Mucosa of rectum (tissue), 2 donors: ENCODE measurements around the gene SMIM1.

ENCODE experiments used
- H3K27ac ChIP-seq, 2 donors: one replicate each; pipeline ENCODE4 v1.7.0; 2013; ENCODE audit warnings: inconsistent platforms in 2 of 2, low read depth in 2 of 2, low read length in 2 of 2
- H3K27me3 ChIP-seq, 2 donors: one replicate each; pipeline ENCODE4 v1.7.0; 2013; ENCODE audit warnings: low read length in 2 of 2; ENCODE audit not compliant: control insufficient read depth in 2 of 2, insufficient read depth in 2 of 2
- H3K36me3 ChIP-seq, 2 donors: one replicate each; pipeline ENCODE4 v1.7.0; 2013; ENCODE audit warnings: low read length in 2 of 2; ENCODE audit not compliant: control insufficient read depth in 2 of 2, insufficient read depth in 2 of 2
- H3K4me1 ChIP-seq, 2 donors: one replicate each; pipeline ENCODE4 v1.7.0; 2013; ENCODE audit warnings: low read length in 2 of 2, mild to moderate bottlenecking in 1 of 2; ENCODE audit not compliant: control insufficient read depth in 2 of 2, insufficient read depth in 2 of 2
- H3K4me3 ChIP-seq, 2 donors: one replicate each; pipeline ENCODE4 v1.7.0; 2013; ENCODE audit warnings: low read length in 2 of 2
- H3K9ac ChIP-seq, 2 donors: one replicate each; pipeline ENCODE4 v1.7.0; 2013; ENCODE audit warnings: low read length in 2 of 2, low read depth in 1 of 2, mild to moderate bottlenecking in 1 of 2
- H3K9me3 ChIP-seq, 2 donors: one replicate each; pipeline ENCODE4 v1.7.0; 2013; ENCODE audit warnings: low read length in 2 of 2; ENCODE audit not compliant: control insufficient read depth in 2 of 2
- donor health status: healthy.
- donor health status: Normal muscosa, but diverticular disease.

Gene SMIM1

DNA sequence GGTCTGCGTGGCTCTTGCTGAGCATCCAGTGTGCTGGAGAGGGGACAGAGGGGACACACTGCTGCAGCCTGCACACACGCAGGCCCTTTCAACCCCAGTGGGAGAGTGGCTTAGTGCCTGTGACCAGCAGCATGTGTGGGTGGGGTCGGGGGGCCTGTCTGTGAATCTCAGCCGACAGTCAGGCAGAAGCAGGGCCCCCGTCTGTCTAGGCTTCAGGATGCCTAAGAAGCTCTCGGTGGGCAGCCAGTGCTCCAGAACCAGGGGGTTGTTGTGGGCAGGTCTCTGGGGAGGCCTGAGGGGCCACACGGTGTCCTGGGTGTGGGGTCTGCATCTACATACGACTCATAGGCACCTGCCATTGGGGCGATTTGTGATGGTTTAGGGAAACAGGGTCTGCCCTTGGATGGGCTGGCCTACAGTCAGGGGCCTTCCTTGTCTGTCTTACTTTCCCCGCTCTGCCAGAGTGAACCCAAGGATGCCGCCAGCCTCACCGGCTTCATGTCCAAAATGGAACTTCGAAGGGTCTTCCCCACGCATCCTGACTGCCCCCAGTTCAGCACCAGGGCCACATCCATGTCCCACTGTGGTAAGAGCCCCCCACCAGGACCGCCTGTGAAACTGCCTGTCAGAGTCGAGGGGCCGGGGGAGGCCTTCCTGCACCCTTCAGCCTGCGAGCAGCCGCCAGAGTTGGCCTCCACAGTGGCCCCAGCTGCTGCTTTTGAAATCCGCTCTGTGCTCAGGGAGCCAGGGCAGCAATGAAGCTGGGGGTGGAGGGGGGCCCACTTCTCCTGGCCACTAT is 18.7 kb upstream of the SMIM1 start:
- no peaks in the 10 kb centered on the region for H3K9me3 ChIP-seq
- H3K27ac ChIP-seq: no peak overlapping the region
- H3K4me1 ChIP-seq: no peaks in the 10 kb centered on the region
- no peaks in the 10 kb centered on the region for H3K27me3 ChIP-seq
- no peak overlapping the region for H3K4me3 ChIP-seq
- H3K36me3 ChIP-seq: no peaks in the 10 kb centered on the region
- H3K9ac ChIP-seq: no peak overlapping the region

DNA sequence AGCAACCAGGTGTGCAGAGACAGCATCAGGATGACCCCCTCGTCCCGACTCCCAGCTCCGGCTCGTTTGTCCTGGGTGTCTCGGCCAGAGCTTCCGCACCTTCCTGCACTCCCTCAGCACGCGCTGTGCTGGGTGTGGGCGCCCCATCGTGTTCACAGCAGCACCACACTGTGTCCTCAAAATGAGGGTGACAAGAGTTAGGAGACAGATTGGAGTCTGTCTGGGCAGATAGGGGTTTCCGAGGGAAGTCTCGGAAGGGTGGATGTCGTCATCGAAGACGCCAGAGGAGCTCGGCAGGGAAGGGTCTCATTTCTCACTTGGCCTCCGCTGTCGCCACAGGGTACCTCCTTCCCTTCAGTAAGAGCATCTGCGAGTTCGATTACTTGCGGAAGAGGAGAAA is 16.2 kb upstream of the SMIM1 start:
- Histone ChIP-seq H3K27ac (no peak overlapping the region), H3K27me3 (peaks cover 0 to 3% of the 10 kb centered on the region in 2 donors), H3K4me1 (no peaks in the 10 kb centered on the region)

DNA sequence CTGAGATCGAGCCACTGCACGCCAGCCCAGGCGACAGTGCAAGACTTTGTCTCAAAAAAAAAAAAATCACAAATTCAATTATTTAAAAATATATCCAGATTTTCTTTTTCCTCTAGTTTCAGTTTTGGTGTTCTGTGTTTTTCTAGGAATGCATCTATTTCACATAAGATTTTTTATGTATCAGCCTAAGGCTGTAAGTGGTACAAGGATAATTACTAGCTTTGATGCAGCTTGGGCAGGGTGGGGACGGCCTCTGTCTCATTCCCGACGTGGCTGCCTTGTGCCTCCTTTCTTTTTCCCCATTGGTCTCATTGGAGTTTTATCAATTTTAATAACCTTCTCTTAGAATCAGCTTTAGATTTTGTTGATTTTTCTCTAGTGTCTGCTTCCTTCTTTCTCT is 13.4 kb upstream of the SMIM1 start:
- H3K9me3 ChIP-seq: no peaks in the 10 kb centered on the region
- H3K36me3 ChIP-seq: no peaks in the 10 kb centered on the region
- no peak overlapping the region for H3K9ac ChIP-seq
- H3K4me1 ChIP-seq: no peaks in the 10 kb centered on the region
- H3K27ac ChIP-seq: no peak overlapping the region
- H3K4me3 ChIP-seq: no peak overlapping the region
- H3K27me3 ChIP-seq: peaks cover 0 to 3% of the 10 kb centered on the region in 2 donors

More for the DNA sequence above, 16.2 kb upstream of the SMIM1 start:
- Histone ChIP-seq H3K9ac (no peak overlapping the region), H3K36me3 (no peaks in the 10 kb centered on the region), H3K9me3 (no peaks in the 10 kb centered on the region), H3K4me3 (no peak overlapping the region)

DNA sequence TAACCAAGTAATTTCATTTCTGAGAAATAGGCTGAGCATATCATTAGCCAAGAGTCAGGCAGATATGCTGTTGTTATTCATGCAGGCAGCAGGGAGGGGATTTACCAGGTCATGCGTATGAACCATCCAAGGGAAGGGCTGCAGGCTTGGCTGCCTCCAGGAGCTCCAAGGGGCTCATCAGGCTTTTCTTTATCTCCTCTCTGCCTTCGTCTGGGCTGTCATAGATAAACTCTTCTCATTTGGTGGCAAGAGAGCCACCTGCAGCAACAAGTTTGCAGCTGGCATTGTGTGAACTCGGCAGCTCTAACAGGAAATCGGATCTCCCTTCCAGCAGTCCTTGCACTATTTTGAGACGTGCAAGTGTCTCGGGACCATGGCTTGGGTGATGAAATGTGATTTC is 12.8 kb upstream of the SMIM1 start:
- peaks cover 0 to 3% of the 10 kb centered on the region in 2 donors for H3K27me3 ChIP-seq
- H3K27ac ChIP-seq: no peak overlapping the region
- no peaks in the 10 kb centered on the region for H3K4me1 ChIP-seq
- H3K4me3 ChIP-seq: no peak overlapping the region
- no peaks in the 10 kb centered on the region for H3K36me3 ChIP-seq
- H3K9me3 ChIP-seq: no peaks in the 10 kb centered on the region
- H3K9ac ChIP-seq: no peak overlapping the region

DNA sequence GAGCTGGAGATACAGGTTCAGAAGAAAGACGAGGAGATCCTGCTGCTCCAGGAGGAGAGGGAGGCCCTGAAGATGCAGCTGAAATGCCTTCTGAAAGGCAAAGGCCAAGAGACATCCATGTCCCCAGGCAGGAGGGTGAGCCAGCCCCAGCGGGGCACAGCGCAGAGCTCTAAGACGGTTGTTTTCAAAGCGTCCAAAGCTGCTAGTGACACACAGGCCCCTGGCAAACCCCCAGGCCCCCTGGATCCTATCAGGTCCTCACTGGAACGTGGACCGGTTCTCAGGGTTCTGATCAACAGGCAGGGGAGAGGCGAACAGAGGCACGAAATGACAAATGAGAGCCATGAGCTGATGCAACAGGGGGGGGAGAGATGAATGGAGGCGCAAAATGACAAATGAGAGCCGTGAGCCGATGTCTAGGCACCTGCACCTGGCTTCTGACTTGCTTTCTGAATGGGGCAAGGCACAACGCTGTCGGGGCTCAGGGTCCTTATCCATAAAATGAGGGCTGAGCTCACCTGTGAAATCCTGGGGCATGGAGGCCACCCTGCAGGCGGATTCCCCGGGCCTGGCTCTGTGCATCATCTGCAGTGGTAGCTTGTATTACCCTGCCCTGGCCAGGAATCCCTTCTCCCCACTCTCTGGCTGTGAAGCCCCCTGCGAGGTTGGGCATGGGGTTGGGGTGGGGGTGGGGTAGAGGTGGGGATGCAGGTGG is 11.1 kb upstream of the SMIM1 start:
- H3K36me3 ChIP-seq: no peaks in the 10 kb centered on the region
- no peaks in the 10 kb centered on the region for H3K4me1 ChIP-seq
- no peaks in the 10 kb centered on the region for H3K9me3 ChIP-seq
- H3K27me3 ChIP-seq: peaks cover 0 to 3% of the 10 kb centered on the region in 2 donors
- no peak overlapping the region for H3K4me3 ChIP-seq
- H3K27ac ChIP-seq: no peak overlapping the region
- no peak overlapping the region for H3K9ac ChIP-seq

DNA sequence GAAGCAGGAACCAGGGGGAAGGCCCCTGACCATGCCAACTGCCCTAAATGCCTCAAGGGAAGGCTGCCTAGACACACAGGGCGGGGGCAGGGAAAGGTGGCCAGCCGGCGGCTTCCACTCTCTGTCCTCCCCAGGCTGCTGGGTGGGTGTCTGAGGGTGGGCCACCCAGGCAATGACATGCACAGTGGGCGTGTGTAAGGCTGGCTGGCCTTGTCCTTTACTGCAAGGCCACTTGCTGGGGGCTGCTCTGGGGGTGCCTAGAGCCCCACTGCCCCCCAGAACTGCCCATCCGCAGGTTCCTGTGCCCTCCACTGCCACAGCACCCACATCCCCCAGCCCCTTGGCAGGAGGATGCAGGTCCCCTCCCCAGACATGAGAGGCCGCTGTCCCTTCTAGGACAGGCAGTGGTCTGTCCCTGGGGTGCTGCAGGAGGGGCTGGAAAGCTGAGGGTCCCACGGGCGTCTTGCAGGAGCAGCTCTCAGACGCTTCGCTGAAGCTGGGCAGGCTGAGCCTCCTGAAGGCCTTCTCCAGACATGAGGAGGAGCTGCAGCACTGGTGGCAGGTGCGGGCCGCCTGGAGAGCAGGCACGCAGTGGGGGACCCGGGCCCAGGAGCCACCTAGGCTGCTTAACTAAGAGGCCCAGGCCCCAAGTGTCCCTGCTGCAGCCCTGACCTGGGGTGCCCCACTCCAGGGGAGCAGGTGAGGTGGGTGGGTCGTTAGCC is 10.2 kb upstream of the SMIM1 start:
- Histone ChIP-seq H3K36me3 (no peaks in the 10 kb centered on the region), H3K27me3 (peaks cover 0 to 3% of the 10 kb centered on the region in 2 donors), H3K27ac (no peak overlapping the region), H3K9ac (no peak overlapping the region), H3K4me1 (no peaks in the 10 kb centered on the region), H3K4me3 (no peak overlapping the region), H3K9me3 (no peaks in the 10 kb centered on the region)

DNA sequence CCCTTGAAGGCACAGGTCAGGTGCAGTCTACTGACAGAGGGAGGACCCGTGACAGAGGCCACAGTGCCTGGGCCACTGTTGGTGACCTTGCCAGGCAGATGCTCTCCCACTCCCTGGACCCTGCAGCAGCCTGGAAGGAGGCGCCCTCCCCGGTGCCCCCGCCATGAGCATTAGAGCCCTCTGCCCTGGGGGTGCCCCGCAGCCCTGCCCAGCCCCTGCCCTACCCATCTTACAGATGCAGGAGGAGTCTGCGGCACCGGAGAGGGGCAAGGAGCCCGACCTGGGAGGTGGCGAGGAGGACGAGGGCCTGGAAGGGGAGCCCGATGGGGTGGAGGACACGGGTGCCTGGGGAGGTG is 9.7 kb upstream of the SMIM1 start:
- Histone ChIP-seq H3K27me3 (peaks cover 0 to 3% of the 10 kb centered on the region in 2 donors), H3K9ac (no peak overlapping the region), H3K4me3 (no peak overlapping the region), H3K4me1 (no peaks in the 10 kb centered on the region), H3K27ac (no peak overlapping the region), H3K36me3 (no peaks in the 10 kb centered on the region), H3K9me3 (no peaks in the 10 kb centered on the region)

DNA sequence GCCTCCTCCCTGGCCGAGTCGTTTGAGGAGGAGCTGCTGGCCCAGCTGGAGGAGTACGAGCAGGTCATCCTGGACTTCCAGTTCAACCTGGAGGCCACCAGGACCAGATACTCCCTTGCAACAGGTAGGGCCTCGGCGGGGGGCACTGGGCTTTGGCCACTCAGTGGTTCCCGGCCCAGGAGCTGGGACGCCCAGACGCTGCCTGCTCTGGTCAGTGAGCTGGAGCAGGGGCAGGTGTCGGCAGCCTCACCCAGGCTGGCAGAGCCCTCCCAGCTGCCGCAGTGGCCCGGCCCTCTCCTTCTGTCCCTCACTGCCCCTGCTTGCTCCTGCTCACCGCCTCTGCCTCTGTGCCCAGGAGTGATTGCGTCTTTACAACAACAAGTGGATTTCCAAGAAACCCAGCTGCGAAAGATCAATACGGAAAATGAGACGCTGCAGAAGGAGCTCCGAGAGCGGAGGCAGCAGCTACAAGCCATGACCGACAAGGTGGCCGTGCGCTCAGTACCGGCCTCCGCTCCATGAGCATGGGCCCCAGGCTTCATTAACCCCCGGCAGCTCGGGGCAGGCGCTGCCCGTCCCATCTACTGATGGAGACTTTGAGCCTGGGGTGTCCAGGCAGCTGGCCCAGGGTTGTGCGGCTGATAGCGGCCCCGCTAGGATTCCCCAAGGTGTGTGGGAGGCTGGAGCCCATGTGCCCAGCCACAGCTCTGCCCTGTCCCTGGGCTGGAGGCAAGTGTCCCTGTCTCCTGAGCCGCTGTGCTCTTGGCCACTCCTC is 9.0 kb upstream of the SMIM1 start:
- no peaks in the 10 kb centered on the region for H3K9me3 ChIP-seq
- peaks cover 0 to 3% of the 10 kb centered on the region in 2 donors for H3K27me3 ChIP-seq
- no peaks in the 10 kb centered on the region for H3K4me1 ChIP-seq
- no peaks in the 10 kb centered on the region for H3K36me3 ChIP-seq
- H3K9ac ChIP-seq: no peak overlapping the region
- H3K4me3 ChIP-seq: no peak overlapping the region
- no peak overlapping the region for H3K27ac ChIP-seq

DNA sequence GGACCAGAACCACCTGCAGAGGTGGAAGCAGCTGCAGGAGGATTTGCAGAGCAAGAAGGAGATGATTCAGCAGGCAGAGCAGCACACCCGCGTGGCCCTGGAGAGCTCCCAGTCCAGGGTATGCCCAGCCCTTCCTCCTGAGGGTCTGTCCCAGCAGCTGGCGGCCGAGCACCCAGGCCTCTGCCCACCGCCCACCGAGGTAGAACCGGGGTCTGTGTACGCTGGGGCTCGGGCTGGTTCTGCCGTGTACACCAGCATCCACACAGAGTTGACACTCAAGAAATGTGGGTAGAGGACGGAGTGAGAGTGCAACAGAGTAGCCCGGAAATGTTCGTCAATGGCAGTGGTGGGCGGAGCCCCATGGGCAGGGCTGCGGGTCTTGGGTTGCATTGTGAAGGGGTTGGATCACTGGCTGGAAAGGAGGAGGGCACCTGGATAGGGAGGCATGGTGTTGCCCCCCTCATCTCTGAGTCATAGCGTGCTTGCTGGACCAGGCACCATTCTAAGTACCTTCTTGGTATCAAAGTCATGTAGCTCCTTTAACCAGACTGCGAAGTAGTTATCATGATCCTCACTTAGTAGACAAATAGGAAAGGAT is 5.1 kb upstream of the SMIM1 start:
- H3K27me3 ChIP-seq: peaks cover 0 to 4% of the 10 kb centered on the region in 2 donors
- no peak overlapping the region for H3K4me3 ChIP-seq
- H3K9me3 ChIP-seq: no peaks in the 10 kb centered on the region
- no peak overlapping the region for H3K27ac ChIP-seq
- H3K36me3 ChIP-seq: no peaks in the 10 kb centered on the region
- H3K4me1 ChIP-seq: peaks cover 8 to 9% of the 10 kb centered on the region in 2 donors
- no peak overlapping the region for H3K9ac ChIP-seq
